AG04449 (cell line): Measurements from ENCODE around the gene PSME1.

ENCODE experiments used
- CTCF ChIA-PET: fragments of 350-600 bp; formaldehyde crosslinking; extraction: SDS; loops from one replicate; lab custom pipeline; 2021; ENCODE audit warnings: antibody characterized with exemption; lab: Yijun Ruan, JAX
- POLR2A ChIA-PET: fragments of 400-600, 350-600 bp; formaldehyde crosslinking; extraction: SDS; loops from one replicate; lab custom pipeline; 2020; ENCODE audit warnings: antibody characterized with exemption, inconsistent platforms; lab: Yijun Ruan, JAX
- DNase-seq: peaks from one replicate; pipeline ENCODE4 v3.0.0-alpha.2; 2010; ENCODE audit warnings: low read depth, low spot score
- H3K4me3 ChIP-seq: 2 replicates; pipeline ENCODE4 v1.5.1; 2011; ENCODE audit warnings: low read depth, mild to moderate bottlenecking, control low read depth, low read length
- CTCF ChIP-seq: IDR thresholded peaks from one replicate; pipeline ENCODE4 v1.5.1; 2011; ENCODE audit warnings: mild to moderate bottlenecking, moderate library complexity, low read length, control low read depth, inconsistent platforms; ENCODE audit not compliant: insufficient read depth; ENCODE audit errors: missing control alignments

PSME1 gene

GRCh38 chr14:24095271-24096068 is 40.5 kb upstream of the PSME1 start:
- no peak for TF ChIP-seq CTCF
- CTCF ChIA-PET: interaction anchor here (0.8 to 12.8 kb wide), 11 partner anchors 9 to 213 kb away, joined by 3 to 536 read pairs (median 4); partner anchors contain the start of genes CIDEB, IRF9, PSME2 and TINF2
- POLR2A ChIA-PET: interaction anchor here (0.9 to 3.6 kb wide), 9 partner anchors 8 to 65 kb away, joined by 3 to 44 read pairs (median 13); partner anchors contain the start of genes DCAF11, EMC9, IRF9 and NRL
- H3K4me3 ChIP-seq: peak overlapping the region; percentile 87
- no peak for DNase-seq

GRCh38 chr14:24096545-24097181 is 39.3 kb upstream of the PSME1 start:
- CTCF ChIA-PET: interaction anchor here (0.7 to 12.8 kb wide), 6 partner anchors 10 to 64 kb away, joined by 3 to 536 read pairs (median 10); partner anchors contain the start of genes IRF9 and PSME2
- DNase-seq: no peak
- H3K4me3 ChIP-seq: no peak overlapping the region
- no peak for TF ChIP-seq CTCF
- POLR2A ChIA-PET: interaction anchor here (0.7 to 0.9 kb wide), 2 partner anchors 9 to 12 kb away, joined by 3 to 4 read pairs; no protein-coding TSS in a partner anchor

- TF ChIP-seq CTCF: no peak
- H3K4me3 ChIP-seq: no peak overlapping the region
- ChIA-PET CTCF (interaction anchor here (0.6 to 12.8 kb wide), 5 partner anchors 9 to 210 kb away, joined by 3 to 536 read pairs (median 3); partner anchors contain the start of genes CHMP4A and CIDEB), POLR2A (no interaction called here)
- DNase-seq: no peak
These were observed 37.6 kb upstream of the PSME1 start for GRCh38 chr14:24098229-24098926.

GRCh38 chr14:24098927-24099813 is 36.8 kb upstream of the PSME1 start:
- ChIA-PET POLR2A (no interaction called here), CTCF (interaction anchor here (1.2 to 12.8 kb wide), 3 partner anchors 8 to 39 kb away, joined by 14 to 536 read pairs (median 164); no protein-coding TSS in a partner anchor)
- no peak for TF ChIP-seq CTCF
- H3K4me3 ChIP-seq: no peak overlapping the region
- no peak for DNase-seq

GRCh38 chr14:24100197-24100981 is 35.6 kb upstream of the PSME1 start:
- CTCF ChIA-PET: interaction anchor here (1.2 to 12.8 kb wide), 4 partner anchors 9 to 42 kb away, joined by 5 to 536 read pairs (median 12); no protein-coding TSS in a partner anchor
- POLR2A ChIA-PET: interaction anchor here (1.9 kb wide), 1 partner anchor 14 kb away, joined by 5 read pairs; the partner anchor contains the start of genes DCAF11 and NRL

More at GRCh38 chr14:24100197-24100981, 35.6 kb upstream of the PSME1 start:
- DNase-seq: no peak
- H3K4me3 ChIP-seq: no peak overlapping the region
- TF ChIP-seq CTCF: no peak
